Measurements from ENCODE around the gene ATXN3.

Gene ATXN3

DNA sequence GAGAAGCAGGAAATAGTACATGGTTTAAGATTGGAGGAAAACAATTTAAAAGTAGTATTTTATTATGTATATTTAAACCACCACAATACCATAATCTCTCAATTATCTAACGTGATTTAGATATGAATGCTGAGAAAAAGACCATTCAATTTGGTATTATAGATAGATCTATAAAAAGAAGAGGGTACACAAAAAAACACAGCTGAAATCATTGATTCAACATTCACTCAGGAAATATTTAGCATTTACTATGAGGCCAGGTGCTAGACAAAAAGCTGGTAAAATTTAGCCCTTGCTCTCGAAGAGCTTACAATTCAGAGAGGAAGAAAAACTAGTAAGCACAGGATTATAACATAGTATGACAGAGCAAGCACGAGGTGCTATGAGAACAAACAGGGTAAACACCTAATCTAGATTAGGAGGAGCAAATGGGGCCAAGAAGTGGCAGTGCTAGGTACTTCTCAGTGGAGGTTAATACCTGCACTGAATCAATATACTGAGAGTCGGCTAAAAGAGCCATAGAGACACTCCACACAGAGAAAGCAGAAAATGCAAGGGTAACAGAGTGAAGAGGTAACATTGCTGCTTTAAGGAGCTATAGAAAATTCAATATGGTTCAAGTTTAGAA is 94.1 kb downstream of the ATXN3 start:
- H2AFZ ChIP-seq (ENCODE audit: low read depth): no peak overlapping the region
- TF ChIP-seq, protein P1, sequence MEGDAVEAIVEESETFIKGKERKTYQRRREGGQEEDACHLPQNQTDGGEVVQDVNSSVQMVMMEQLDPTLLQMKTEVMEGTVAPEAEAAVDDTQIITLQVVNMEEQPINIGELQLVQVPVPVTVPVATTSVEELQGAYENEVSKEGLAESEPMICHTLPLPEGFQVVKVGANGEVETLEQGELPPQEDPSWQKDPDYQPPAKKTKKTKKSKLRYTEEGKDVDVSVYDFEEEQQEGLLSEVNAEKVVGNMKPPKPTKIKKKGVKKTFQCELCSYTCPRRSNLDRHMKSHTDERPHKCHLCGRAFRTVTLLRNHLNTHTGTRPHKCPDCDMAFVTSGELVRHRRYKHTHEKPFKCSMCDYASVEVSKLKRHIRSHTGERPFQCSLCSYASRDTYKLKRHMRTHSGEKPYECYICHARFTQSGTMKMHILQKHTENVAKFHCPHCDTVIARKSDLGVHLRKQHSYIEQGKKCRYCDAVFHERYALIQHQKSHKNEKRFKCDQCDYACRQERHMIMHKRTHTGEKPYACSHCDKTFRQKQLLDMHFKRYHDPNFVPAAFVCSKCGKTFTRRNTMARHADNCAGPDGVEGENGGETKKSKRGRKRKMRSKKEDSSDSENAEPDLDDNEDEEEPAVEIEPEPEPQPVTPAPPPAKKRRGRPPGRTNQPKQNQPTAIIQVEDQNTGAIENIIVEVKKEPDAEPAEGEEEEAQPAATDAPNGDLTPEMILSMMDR (conservative IDR thresholded peaks at IDR 0.05; ENCODE audit: low read depth, low read length): no peak
- no peaks in the 10 kb centered on the region for H3K79me2 ChIP-seq (ENCODE audit: insufficient read depth, low read depth)
- no peaks in the 10 kb centered on the region for H3K4me1 ChIP-seq (ENCODE audit: low read depth, poor library complexity, severe bottlenecking)
- no peak overlapping the region for H3K9ac ChIP-seq
- no peak overlapping the region for H3K4me3 ChIP-seq (IDR thresholded peaks at IDR 0.05; ENCODE audit: insufficient read depth, low read depth, low read length)
- H3K4me2 ChIP-seq: no peak overlapping the region
- H3K27ac ChIP-seq: no peak overlapping the region
- H4K20me1 ChIP-seq (ENCODE audit: insufficient read depth): no peaks in the 10 kb centered on the region
- no peaks in the 10 kb centered on the region for H3K27me3 ChIP-seq (ENCODE audit: insufficient read depth, low read depth)
- no peaks in the 10 kb centered on the region for H3K36me3 ChIP-seq (ENCODE audit: insufficient read depth)

DNA sequence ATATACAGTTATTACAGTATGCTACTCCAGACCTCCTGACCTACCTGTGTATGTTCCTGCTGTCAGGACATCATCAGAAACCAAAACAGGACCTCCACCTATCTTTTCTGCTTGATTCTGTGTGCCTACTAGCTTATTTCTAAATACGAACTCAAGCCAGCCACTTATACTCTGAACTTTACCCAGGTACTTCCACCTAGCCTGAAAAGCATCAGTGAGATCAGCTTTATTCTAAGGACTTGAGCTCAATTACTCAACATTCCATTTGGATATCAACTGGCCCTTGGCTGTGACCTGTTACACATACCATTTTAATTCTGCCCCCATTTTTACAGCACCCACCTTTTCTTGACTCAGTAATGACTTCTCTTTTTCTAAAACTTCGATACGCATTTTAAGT is 95.7 kb downstream of the ATXN3 start:
- no peaks in the 10 kb centered on the region for H3K4me1 ChIP-seq (ENCODE audit: low read depth, poor library complexity, severe bottlenecking)
- H3K36me3 ChIP-seq (ENCODE audit: insufficient read depth): no peaks in the 10 kb centered on the region
- H3K79me2 ChIP-seq (ENCODE audit: insufficient read depth, low read depth): no peaks in the 10 kb centered on the region
- TF ChIP-seq, protein P1 (conservative IDR thresholded peaks at IDR 0.05; ENCODE audit: low read depth, low read length): no peak
- no peaks in the 10 kb centered on the region for H4K20me1 ChIP-seq (ENCODE audit: insufficient read depth)
- no peak overlapping the region for H3K4me3 ChIP-seq (IDR thresholded peaks at IDR 0.05; ENCODE audit: insufficient read depth, low read depth, low read length)
- no peak overlapping the region for H3K9ac ChIP-seq
- no peak overlapping the region for H2AFZ ChIP-seq (ENCODE audit: low read depth)
- no peaks in the 10 kb centered on the region for H3K27me3 ChIP-seq (ENCODE audit: insufficient read depth, low read depth)
- no peak overlapping the region for H3K27ac ChIP-seq
- no peak overlapping the region for H3K4me2 ChIP-seq

DNA sequence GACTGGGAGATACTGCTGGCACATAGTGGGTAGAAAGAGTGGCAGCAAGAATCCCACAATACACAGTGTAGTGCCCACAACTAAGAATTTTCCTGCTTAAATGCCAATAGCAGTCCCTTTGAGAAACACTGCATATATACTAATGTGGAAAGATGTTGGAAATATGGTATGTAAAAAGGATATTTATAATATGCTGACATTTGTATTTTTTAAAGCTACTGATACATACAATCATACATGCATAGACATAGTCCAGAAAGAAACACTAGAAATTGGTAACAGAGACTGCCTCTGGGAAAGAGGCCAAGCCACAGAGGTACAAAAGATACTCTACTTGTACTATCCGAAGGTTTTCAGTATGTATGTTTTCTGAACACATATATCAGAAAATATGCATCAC is 96.8 kb downstream of the ATXN3 start:
- Histone ChIP-seq H3K4me2 (no peak overlapping the region), H3K36me3 (ENCODE audit: insufficient read depth) (no peaks in the 10 kb centered on the region), H3K4me3 (IDR thresholded peaks at IDR 0.05; ENCODE audit: insufficient read depth, low read depth, low read length) (no peak overlapping the region), H2AFZ (ENCODE audit: low read depth) (no peak overlapping the region), H3K79me2 (ENCODE audit: insufficient read depth, low read depth) (no peaks in the 10 kb centered on the region), H3K4me1 (ENCODE audit: low read depth, poor library complexity, severe bottlenecking) (no peaks in the 10 kb centered on the region), H3K9ac (no peak overlapping the region), H3K27ac (no peak overlapping the region), H4K20me1 (ENCODE audit: insufficient read depth) (no peaks in the 10 kb centered on the region), H3K27me3 (ENCODE audit: insufficient read depth, low read depth) (no peaks in the 10 kb centered on the region)
- TF ChIP-seq, protein P1 (conservative IDR thresholded peaks at IDR 0.05; ENCODE audit: low read depth, low read length): no peak

All from KMS-11 (cell line).